Ureter (tissue), 1 donor: Measurements from ENCODE around the gene EFHC1. TPM values are rescaled to one million over a fixed set of nuclear protein-coding genes. Genes with fewer than 3 reads are reported as not detected.

ENCODE experiments used
- DNase-seq: peaks from one replicate; pipeline ENCODE4 v3.0.0-alpha.2; 2020; ENCODE audit warnings: low spot score
- total RNA-seq: library from RNA; stranded (reverse); gene quantifications from one replicate; pipeline ENCODE4 v1.2.4, GENCODE V29; 2023
- donor health status: DM: yes; HTN: yes; CAD: no.

The EFHC1 gene
- total RNA-seq, 1 donor from 2014 or later: 20.4 TPM

- no peak for DNase-seq
Measured at GRCh38 chr6:52503323-52503747, 83.2 kb downstream of the EFHC1 start.

- peak; percentile 91 for DNase-seq
Measured at GRCh38 chr6:52503851-52504781, 84.0 kb downstream of the EFHC1 start.

- no peak for DNase-seq
Measured at GRCh38 chr6:52504782-52505136, 84.6 kb downstream of the EFHC1 start.

- no peak for DNase-seq
Measured at GRCh38 chr6:52505726-52506409, 85.7 kb downstream of the EFHC1 start.

- no peak for DNase-seq
Measured at GRCh38 chr6:52506476-52506875, 86.3 kb downstream of the EFHC1 start.

GRCh38 chr6:52507557-52508260 lies 87.6 kb downstream of the EFHC1 start:
- DNase-seq: no peak

GRCh38 chr6:52508261-52508739 lies 88.2 kb downstream of the EFHC1 start:
- no peak for DNase-seq

GRCh38 chr6:52509281-52510212 lies 89.4 kb downstream of the EFHC1 start:
- no peak for DNase-seq

- DNase-seq: no peak
Measured at GRCh38 chr6:52510213-52510562, 90.0 kb downstream of the EFHC1 start.

- DNase-seq: no peak
Measured at GRCh38 chr6:52511163-52511562, 91.0 kb downstream of the EFHC1 start.

- no peak for DNase-seq
Measured at GRCh38 chr6:52511572-52512151, 91.5 kb downstream of the EFHC1 start.

GRCh38 chr6:52512199-52512598 lies 92.1 kb downstream of the EFHC1 start:
- no peak for DNase-seq

GRCh38 chr6:52513464-52513863 lies 93.3 kb downstream of the EFHC1 start:
- no peak for DNase-seq

- DNase-seq: no peak
Measured at GRCh38 chr6:52513896-52514295, 93.8 kb downstream of the EFHC1 start.

GRCh38 chr6:52514514-52514913 lies 94.4 kb downstream of the EFHC1 start:
- no peak for DNase-seq

- DNase-seq: no peak
Measured at GRCh38 chr6:52515219-52515960, 95.2 kb downstream of the EFHC1 start.

GRCh38 chr6:52516269-52516668 lies 96.1 kb downstream of the EFHC1 start:
- DNase-seq: no peak

- no peak for DNase-seq
Measured at GRCh38 chr6:52516943-52517342, 96.8 kb downstream of the EFHC1 start.

GRCh38 chr6:52517502-52518278 lies 97.5 kb downstream of the EFHC1 start:
- peak; percentile 86 for DNase-seq
